Endothelial cell (in vitro differentiated cells): Measurements from ENCODE around the gene TRIB2. TPM values are rescaled to one million over a fixed set of nuclear protein-coding genes. Genes with fewer than 3 reads are reported as not detected.

Experiments used
- DNase-seq: peaks from one replicate; pipeline ENCODE4 v3.0.0; 2021; ENCODE audit warnings: low spot score
- H3K27ac Mint-ChIP-seq: one replicate; pipeline ENCODE4 v1.8.0; 2021; ENCODE audit warnings: mixed read lengths, inconsistent platforms; ENCODE audit not compliant: unreplicated experiment
- H3K27me3 Mint-ChIP-seq: one replicate; pipeline ENCODE4 v1.8.0; 2021; ENCODE audit warnings: mild to moderate bottlenecking, moderate library complexity, mixed read lengths, inconsistent platforms; ENCODE audit not compliant: unreplicated experiment
- H3K36me3 Mint-ChIP-seq: one replicate; pipeline ENCODE4 v1.8.0; 2021; ENCODE audit warnings: mild to moderate bottlenecking, low read depth, mixed read lengths, inconsistent platforms; ENCODE audit not compliant: unreplicated experiment
- H3K4me1 Mint-ChIP-seq: one replicate; pipeline ENCODE4 v1.8.0; 2021; ENCODE audit warnings: mild to moderate bottlenecking, mixed read lengths, inconsistent platforms; ENCODE audit not compliant: unreplicated experiment
- H3K4me3 Mint-ChIP-seq: one replicate; pipeline ENCODE4 v1.8.0; 2021; ENCODE audit warnings: mild to moderate bottlenecking, mixed read lengths, inconsistent platforms; ENCODE audit not compliant: unreplicated experiment
- H3K9me3 Mint-ChIP-seq: one replicate; pipeline ENCODE4 v1.8.0; 2021; ENCODE audit warnings: mixed read lengths, inconsistent platforms; ENCODE audit not compliant: unreplicated experiment
- CTCF ChIP-seq: fragments of 200-600 bp; sonication (generic); IDR thresholded peaks from one replicate; pipeline ENCODE4 v1.5.0; 2021; ENCODE audit warnings: antibody characterized with exemption; ENCODE audit not compliant: unreplicated experiment
- total RNA-seq: library from RNA; stranded (reverse); fragmentation: NEBNext Ultra II Directional; extraction: Animal tissue kit (Norgen Biotek cat#: 25700); gene quantifications from one replicate; pipeline ENCODE4 v1.2.1, GENCODE V29; 2021; ENCODE audit not compliant: unreplicated experiment

The TRIB2 gene
- total RNA-seq, 1 donor from 2014 or later, result 10.1 TPM

- Mint-ChIP-seq H3K9me3 (no peaks in the 10 kb centered on the region), H3K4me3 (no peak overlapping the region), H3K36me3 (no peaks in the 10 kb centered on the region), H3K27me3 (no peaks in the 10 kb centered on the region), H3K27ac (no peak overlapping the region), H3K4me1 (no peaks in the 10 kb centered on the region)
- no peak for TF ChIP-seq CTCF
- no peak for DNase-seq
Observed at GRCh38 chr2:12697617-12698016, 19.1 kb upstream of the TRIB2 start.

- Mint-ChIP-seq H3K27me3 (no peaks in the 10 kb centered on the region), H3K36me3 (no peaks in the 10 kb centered on the region), H3K9me3 (no peaks in the 10 kb centered on the region), H3K4me3 (no peak overlapping the region), H3K27ac (no peak overlapping the region), H3K4me1 (peaks cover 7% of the 10 kb centered on the region)
- DNase-seq, result no peak
- no peak for TF ChIP-seq CTCF
Observed at GRCh38 chr2:12700989-12701388, 15.7 kb upstream of the TRIB2 start.

GRCh38 chr2:12701786-12702167, 15.0 kb upstream of the TRIB2 start:
- TF ChIP-seq CTCF, result no peak
- Mint-ChIP-seq H3K27ac (no peak overlapping the region), H3K36me3 (no peaks in the 10 kb centered on the region), H3K4me1 (peaks cover 7% of the 10 kb centered on the region), H3K9me3 (no peaks in the 10 kb centered on the region), H3K27me3 (no peaks in the 10 kb centered on the region), H3K4me3 (no peak overlapping the region)
- DNase-seq, result no peak

GRCh38 chr2:12702168-12703121, 14.3 kb upstream of the TRIB2 start:
- no peak for DNase-seq
- Mint-ChIP-seq H3K4me3 (no peak overlapping the region), H3K4me1 (peaks cover 7% of the 10 kb centered on the region), H3K36me3 (no peaks in the 10 kb centered on the region), H3K9me3 (no peaks in the 10 kb centered on the region), H3K27ac (no peak overlapping the region), H3K27me3 (no peaks in the 10 kb centered on the region)
- TF ChIP-seq CTCF, result no peak

GRCh38 chr2:12704378-12704777, 12.4 kb upstream of the TRIB2 start:
- H3K4me1 Mint-ChIP-seq, result peaks cover 7% of the 10 kb centered on the region
- TF ChIP-seq CTCF, result no peak
- no peak overlapping the region for H3K27ac Mint-ChIP-seq
- H3K36me3 Mint-ChIP-seq, result no peaks in the 10 kb centered on the region
- H3K27me3 Mint-ChIP-seq, result no peaks in the 10 kb centered on the region
- DNase-seq, result no peak
- H3K4me3 Mint-ChIP-seq, result no peak overlapping the region
- no peaks in the 10 kb centered on the region for H3K9me3 Mint-ChIP-seq
